ENCODE results near the gene QTRT2.

The QTRT2 gene

GRCh38 chr3:114014211-114014610 lies 42.3 kb upstream of the QTRT2 start:
- TF ChIP-seq TSHZ2 (CRISPR knock-in tag; IDR thresholded peaks at IDR 0.05) (no peak), CSDC2 (CRISPR knock-in tag; IDR thresholded peaks at IDR 0.05) (no peak), ZC3H10 (CRISPR knock-in tag; IDR thresholded peaks at IDR 0.05) (no peak)
- ATAC-seq: no peak

DNA sequence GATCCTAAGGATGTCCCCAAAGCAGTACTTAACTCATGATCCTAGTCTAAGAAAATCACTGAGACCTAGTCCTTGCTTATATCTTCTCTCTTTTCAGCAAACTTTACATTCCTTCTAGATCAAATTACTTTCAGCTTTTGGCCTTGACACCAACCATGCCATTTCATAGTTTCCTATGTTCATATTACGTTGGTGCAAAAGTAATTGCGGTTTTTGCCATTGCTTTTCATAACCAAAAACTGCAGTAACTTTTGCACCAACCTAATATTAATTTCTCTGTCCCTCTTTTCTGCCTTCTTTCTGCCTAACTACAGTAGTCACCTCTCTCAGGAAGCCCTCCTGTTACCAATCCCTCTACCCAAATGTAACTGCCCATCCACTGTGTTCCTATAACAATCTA lies 37.1 kb upstream of the QTRT2 start:
- ATAC-seq: no peak
- TF ChIP-seq ARNTL (CRISPR knock-in tag; IDR thresholded peaks at IDR 0.05; ENCODE audit: borderline replicate concordance, low read depth) (no peak), ZFP30 (CRISPR knock-in tag; IDR thresholded peaks at IDR 0.05) (no peak), CREB5 (CRISPR knock-in tag; IDR thresholded peaks at IDR 0.05; ENCODE audit: low read depth) (no peak), ESRRG (CRISPR knock-in tag; IDR thresholded peaks at IDR 0.05) (no peak), ZC3H10 (CRISPR knock-in tag; IDR thresholded peaks at IDR 0.05) (no peak), PPARA (CRISPR knock-in tag; IDR thresholded peaks at IDR 0.05; ENCODE audit: borderline replicate concordance) (no peak), TCF4 (CRISPR knock-in tag; IDR thresholded peaks at IDR 0.05; ENCODE audit: borderline replicate concordance) (no peak)

DNA sequence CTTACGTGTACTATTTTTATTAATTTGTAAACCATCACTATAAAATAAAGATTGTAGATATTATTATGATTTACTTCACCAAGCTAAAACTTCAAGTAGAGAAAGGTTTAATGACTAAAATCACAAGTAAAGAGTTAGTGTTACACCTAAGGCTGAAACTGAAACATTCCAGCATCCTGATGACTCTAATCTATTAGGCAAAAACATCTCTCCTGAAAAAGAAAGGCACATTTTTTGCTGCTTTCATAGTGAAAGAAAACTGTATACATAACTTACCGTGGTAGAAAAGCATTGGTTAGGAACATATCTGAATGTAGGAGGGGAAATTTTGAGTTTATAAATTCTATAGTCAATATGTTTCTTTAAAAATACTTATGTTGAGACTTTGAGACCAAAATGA lies 35.6 kb upstream of the QTRT2 start:
- no peak for TF ChIP-seq ZNF8 (CRISPR knock-in tag; IDR thresholded peaks at IDR 0.05)
- TF ChIP-seq PPARA (CRISPR knock-in tag; IDR thresholded peaks at IDR 0.05; ENCODE audit: borderline replicate concordance): no peak
- no peak for TF ChIP-seq ZC3H10 (CRISPR knock-in tag; IDR thresholded peaks at IDR 0.05)
- TF ChIP-seq TOX (CRISPR knock-in tag; IDR thresholded peaks at IDR 0.05; ENCODE audit: borderline replicate concordance): no peak
- TF ChIP-seq ESRRG (CRISPR knock-in tag; IDR thresholded peaks at IDR 0.05): no peak
- TF ChIP-seq ARNTL (CRISPR knock-in tag; IDR thresholded peaks at IDR 0.05; ENCODE audit: borderline replicate concordance, low read depth): no peak
- no peak for TF ChIP-seq TCF4 (CRISPR knock-in tag; IDR thresholded peaks at IDR 0.05; ENCODE audit: borderline replicate concordance)
- no peak for TF ChIP-seq RARB (CRISPR knock-in tag; IDR thresholded peaks at IDR 0.05)
- TF ChIP-seq ZFP30 (CRISPR knock-in tag; IDR thresholded peaks at IDR 0.05): no peak
- TF ChIP-seq OSR1 (CRISPR knock-in tag; IDR thresholded peaks at IDR 0.05): no peak
- TF ChIP-seq ZNF70 (CRISPR knock-in tag; IDR thresholded peaks at IDR 0.05): no peak
- no peak for TF ChIP-seq PATZ1 (CRISPR knock-in tag; IDR thresholded peaks at IDR 0.05; ENCODE audit: borderline replicate concordance)
- no peak for TF ChIP-seq TSHZ2 (CRISPR knock-in tag; IDR thresholded peaks at IDR 0.05)
- no peak for TF ChIP-seq CSDC2 (CRISPR knock-in tag; IDR thresholded peaks at IDR 0.05)
- no peak for TF ChIP-seq SNAI2 (CRISPR knock-in tag; IDR thresholded peaks at IDR 0.05)
- TF ChIP-seq BACH2 (CRISPR knock-in tag; IDR thresholded peaks at IDR 0.05; ENCODE audit: borderline replicate concordance): no peak
- TF ChIP-seq ZFP3 (CRISPR knock-in tag; IDR thresholded peaks at IDR 0.05): no peak
- TF ChIP-seq GLIS3 (CRISPR knock-in tag; IDR thresholded peaks at IDR 0.05): no peak
- no peak for TF ChIP-seq CSRNP3 (CRISPR knock-in tag; IDR thresholded peaks at IDR 0.05)
- TF ChIP-seq ZNF565 (CRISPR knock-in tag; conservative IDR thresholded peaks at IDR 0.05; ENCODE audit: low read depth): no peak
- no peak for ATAC-seq
